UCSD-AML1 (cell line): Measurements from ENCODE around the gene SOD2.
"Not testable (repeated sequence)": the region's sequence is repeated elsewhere in the genome, so short reads cannot be mapped to it uniquely, and the experiment has no call there.

Experiments used
- DNase-seq: peaks from one replicate; lab custom pipeline; 2025; ENCODE audit not compliant: unreplicated experiment; lab: John Stamatoyannopoulos, UW

The SOD2 gene

DNA sequence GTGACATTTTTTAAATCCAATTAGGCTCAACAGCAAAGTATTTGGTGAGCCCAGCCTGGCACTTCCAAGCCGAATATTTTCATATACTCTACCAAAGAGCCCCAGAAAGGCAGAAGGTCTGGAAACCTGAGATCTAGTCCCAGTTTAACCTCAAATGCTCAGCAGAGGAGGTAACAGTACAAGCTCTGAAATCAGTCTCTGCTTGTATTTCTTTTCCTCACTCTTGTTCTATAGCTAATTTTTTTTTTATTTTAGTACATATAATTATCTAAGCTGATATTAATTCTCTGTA, 9.1 kb downstream of the SOD2 start:
- no peak for DNase-seq

DNA sequence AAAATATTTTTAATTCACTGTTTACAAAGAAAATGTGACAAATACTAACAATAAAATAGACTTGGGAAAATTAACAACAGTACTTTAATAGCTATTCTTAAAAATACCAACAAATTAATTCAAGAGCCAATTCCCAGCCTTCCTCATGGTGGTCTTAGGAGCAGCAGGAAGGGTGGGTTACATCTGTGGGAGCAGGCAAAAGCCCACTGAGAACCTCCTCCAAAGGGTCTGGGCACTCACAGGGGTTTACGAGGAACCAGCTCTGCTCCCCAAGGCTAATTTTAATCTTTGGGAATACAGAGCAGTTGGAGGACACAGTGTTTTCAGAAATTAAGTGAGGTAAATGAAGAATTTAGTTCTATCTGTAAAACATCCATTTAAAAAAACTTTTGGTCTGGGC, 10.2 kb downstream of the SOD2 start:
- DNase-seq: no peak

DNA sequence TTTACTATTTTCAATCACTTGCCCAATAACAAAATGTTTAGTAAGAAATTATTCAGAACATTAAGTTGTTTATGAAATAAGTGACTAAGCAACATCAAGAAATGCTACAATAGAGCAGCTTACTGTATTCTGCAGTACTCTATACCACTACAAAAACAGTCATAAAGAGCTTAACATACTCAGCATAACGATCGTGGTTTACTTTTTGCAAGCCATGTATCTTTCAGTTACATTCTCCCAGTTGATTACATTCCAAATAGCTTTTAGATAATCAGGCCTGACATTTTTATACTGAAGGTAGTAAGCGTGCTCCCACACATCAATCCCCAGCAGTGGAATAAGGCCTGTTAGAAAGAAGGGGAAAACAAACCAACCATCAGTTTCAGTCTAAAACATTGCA, 10.7 kb downstream of the SOD2 start:
- DNase-seq: no peak

DNA sequence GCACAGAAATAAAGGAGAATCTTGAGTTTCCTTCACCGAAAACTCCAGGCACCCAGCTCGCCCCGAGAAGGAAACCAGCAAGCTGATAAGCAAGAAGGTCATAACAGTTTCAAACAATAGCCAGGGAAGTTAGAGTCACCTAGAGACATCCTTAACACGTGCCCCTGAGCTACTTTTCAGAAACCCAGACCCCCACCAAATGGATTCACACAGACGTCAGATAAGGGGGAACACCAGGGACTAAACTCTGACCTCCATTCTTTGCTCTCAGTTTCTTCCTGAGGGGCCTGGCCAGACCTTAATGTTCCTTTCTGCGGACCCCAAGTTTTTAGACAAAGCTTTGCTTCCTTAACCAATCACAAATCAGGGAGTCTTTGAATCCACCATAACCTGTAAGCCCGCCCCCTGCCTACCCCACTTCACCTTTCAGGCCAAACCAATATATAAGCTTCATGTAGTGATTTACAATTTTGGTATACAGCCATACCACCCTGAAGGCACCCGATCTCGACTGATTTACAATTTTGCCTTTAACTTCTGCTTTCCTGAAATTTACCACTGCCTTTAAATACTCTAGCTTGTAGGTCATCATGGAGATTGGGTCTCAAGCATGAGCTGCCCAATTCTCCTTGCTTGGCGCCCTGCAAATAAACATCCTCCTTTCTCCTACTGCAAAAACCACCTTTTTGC, 11.7 kb downstream of the SOD2 start:
- DNase-seq: no peak

DNA sequence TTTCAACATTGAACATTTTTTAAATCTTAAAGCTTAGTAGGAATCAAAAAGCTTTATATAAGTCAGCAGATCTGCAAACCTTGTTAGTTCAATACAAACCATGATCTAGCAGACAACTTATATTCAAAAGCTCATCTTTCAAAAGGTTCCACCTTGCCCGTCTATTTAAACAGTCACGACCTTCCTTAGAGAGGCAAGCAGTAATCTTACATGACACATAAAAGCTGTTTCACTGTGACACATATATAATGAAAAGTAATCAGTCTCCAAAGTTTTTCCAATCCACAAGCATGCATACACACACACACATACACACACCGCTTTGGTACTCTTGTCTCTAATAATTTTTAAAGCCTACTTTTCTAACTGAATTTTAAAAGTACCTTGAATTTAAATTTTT, 12.9 kb downstream of the SOD2 start:
- DNase-seq: no peak

DNA sequence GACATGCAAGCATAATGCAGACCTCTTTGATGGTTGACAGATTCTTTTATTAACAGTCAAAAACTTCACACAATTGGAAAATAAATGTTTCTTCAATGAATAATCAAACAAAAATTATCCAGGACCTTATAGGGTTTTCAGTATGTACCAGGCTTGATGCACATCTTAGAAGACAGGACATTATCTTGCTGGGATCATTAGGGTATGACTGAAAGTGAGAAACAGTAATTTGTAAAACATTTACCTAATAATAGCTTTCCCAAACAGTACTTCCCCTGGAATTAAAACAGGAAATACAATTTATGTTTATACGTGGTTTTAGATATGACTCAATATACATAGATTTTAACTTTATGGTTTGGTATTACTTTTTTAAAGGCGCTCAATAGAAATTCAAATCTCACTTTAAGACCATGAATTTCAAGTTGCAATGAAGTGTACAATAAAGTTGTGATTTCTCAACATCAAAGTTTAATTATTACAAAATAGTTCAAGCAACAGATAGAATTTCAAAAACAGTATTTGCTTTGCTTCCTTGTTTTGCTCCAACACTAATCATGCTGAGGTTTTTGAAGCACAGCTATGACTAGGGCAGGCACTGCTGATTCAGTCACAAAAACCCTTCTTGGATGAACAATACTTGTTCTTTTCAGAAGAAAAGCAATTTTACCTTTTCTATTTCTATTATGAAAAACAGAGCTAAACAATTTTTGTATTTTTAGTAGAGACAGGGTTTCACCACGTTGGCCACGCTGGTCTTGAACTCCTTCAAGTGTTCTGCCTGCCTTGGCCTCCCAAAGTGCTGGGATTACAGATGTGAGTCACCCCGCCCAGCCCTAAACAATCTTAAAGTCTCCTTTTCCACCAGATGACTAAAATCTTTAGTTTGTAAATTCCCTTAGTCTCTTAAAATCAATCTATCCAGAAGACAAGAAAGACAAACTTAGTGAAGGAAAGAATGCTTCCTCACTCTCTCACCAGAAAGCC, 13.7 kb downstream of the SOD2 start:
- no peak for DNase-seq

DNA sequence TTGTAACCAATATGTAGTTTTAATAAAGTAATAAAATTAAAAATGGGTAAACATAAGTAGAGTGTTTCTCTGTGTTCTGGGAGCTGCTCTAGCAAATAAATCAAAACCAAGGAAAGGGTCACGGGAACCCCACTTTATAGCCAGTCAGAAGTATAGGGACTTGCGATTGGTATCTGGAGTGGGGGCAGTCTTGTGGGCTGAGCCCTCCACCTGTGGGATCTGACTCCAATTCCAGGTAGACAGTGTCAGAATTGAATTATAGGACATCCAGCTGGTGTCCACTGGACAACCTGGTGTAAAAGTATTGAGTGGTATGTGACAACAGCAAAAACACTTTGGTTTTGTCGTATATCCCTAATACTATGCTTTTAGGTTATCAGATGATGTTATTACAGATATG, 14.5 kb downstream of the SOD2 start:
- no peak for DNase-seq

DNA sequence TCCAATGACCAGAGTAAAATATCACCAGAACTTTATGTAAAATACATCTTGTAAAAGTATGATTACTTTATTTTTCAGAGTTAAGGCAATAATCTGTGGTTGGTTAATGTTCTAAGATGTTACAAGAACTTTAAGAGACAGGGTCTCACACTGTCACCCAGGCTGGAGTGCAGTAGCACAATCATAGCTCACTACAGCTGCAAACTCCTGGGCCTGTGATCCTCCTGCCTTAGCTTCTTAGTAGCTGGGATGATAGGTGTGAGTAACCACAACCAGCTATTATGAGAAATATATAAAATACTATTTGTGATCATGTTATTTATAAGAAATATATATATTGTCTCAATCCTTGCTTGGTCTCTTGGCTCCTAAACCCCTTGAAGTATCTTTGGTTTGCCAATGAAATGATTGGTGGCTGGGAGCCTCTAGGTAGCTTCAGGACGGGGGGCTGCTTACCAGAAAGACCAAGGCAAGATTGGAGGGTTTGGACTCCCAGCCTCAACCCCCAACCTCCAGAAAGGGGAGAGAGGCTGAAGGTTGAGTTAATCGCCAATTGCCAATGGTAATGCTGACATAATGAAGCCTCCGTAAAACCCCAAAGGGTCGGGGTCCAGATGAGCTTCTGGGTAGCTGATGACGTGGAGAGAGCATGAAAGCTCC, 15.4 kb downstream of the SOD2 start:
- DNase-seq: no peak

DNA sequence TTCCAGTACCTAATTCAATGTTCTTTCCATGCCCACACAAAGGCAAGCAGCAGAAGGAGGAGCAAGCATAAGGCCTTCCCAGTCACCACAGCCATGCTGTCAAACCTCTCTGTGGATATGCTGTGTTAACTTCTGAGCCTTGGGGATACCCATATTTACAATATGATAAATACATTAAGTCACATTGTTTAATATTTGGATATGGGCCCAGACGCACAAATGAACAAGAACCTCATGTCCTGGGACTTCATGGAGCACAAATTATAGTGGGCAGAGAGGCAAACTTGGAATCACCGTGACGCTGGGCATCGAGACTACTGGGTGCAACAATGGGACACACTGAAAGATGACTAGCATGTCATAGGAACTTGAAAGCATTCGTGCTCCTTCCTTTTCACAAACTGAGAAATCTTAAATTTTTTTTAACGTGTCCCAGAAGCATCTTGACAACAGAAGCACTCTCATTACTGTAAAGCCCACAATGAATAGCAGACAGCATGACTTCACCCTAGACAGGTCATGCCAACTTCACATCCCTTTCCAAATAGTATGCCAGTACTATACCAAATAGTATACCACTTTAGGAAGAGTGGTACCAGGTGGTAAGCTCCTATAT, 16.0 kb downstream of the SOD2 start:
- no peak for DNase-seq

DNA sequence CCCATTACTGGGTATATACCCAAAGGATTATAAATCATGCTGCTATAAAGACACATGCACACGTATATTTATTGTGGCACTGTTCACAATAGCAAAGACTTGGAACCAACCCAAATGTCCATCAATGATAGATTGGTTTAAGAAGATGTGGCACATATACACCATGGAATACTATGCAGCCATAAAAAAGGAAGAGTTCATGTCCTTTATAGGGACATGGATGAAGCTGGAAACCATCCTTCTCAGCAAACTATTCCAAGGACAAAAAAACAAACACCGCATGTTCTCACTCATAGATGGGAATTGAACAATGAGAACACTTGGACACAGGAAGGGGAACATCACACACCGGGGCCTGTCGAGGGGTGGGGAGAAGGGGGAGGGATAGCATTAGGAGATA, 16.8 kb downstream of the SOD2 start:
- DNase-seq: not testable (repeated sequence)

DNA sequence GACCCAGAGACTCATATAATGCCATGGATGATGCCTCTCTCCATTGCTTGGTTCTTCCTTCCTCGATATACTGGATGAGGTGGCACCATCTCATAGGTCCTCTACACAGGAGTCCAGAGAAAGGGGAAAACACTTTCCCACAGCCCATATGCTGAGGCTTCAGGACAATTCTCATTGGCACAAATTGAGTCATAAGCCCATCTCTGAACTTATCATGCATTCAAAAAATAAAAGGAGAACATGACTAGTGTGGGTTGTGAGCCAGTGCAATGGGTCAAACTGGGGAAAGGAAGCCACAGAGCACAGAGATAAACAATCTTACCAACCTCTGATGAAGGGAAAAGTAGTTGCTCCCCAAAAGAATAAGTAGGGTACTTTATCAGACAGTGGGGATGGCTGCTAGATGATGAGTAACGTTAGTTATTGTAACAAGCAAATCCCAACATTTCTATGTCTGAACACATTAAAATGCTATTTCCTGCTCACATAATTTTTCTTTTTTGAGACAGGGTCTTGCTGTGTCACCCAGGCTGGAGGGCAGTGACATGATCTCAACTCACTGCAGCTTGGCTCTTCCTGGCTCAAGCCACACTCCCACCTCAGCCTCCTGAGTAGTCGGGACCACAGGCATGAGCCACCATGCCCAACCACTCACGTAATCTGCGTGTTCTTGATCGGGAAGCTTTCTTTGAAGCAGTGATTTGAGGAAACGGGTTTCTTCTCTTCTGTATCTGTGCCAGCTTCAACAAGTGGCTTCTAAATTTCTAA, 27.0 kb downstream of the SOD2 start:
- no peak for DNase-seq

DNA sequence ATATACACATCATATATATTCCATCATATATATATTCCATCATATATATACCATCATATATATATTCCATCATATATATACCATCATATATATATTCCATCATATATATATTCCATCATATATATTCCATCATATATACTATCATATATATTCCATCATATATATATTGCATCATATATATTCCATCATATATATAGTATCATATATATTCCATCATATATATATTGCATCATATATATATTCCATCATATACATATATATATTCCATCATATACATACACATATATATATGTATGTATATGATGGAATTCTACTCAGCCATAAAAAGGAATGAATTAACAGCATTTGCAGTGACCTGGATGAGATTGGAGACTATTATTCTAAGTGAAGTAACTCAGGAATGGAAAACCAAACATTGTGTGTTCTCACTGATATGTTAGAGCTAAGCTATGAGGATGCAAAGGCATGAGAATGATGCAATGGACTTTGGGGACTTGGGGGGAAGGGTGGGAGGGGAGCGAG, 29.6 kb downstream of the SOD2 start:
- not testable (repeated sequence) for DNase-seq

DNA sequence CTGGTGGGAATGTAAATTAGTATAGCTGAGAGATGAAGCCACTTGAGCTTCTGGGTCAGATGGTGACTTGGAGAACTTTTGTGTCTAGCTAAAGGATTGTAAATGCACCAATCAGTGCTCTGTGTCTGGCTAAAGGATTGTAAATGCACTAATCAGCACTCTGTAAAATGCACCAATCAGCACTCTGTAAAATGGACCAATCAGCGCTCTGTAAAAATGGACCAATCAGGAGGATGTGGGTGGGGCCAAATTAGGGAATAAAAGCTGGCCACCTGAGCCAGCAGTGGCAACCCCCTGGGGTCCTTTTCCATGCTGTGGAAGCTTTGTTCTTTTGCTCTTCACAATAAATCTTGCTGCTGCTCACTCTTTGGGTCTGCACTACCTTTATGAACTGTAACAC, 31.1 kb downstream of the SOD2 start:
- DNase-seq: not testable (repeated sequence)

DNA sequence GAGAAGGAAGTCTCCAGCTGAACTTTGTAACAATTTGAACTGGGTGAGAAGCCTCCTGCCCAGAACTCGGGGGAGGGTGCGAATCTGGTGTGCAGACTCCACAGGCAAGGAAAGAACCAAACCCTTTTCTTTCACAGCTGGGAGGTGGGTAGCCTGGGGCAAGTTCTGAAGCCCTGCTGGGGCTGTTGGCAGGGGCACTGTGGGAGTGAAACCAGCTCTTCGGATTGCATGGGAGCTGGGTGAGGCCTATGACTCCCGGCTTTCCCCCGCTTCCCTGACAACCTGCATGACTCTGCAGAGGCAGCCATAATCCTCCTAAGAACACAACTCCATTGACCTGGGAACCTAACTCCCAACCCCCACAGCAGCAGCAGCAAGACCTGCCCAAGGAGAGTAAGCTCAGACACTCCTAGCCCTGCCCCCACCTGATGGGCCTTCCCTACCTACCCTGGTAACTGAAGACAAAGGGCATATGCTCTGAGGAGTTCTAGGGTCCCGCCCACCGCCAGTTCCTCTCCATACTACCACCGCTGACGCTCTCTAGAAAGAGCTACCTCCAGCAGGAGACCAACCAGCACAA, 37.5 kb downstream of the SOD2 start:
- DNase-seq: no peak

DNA sequence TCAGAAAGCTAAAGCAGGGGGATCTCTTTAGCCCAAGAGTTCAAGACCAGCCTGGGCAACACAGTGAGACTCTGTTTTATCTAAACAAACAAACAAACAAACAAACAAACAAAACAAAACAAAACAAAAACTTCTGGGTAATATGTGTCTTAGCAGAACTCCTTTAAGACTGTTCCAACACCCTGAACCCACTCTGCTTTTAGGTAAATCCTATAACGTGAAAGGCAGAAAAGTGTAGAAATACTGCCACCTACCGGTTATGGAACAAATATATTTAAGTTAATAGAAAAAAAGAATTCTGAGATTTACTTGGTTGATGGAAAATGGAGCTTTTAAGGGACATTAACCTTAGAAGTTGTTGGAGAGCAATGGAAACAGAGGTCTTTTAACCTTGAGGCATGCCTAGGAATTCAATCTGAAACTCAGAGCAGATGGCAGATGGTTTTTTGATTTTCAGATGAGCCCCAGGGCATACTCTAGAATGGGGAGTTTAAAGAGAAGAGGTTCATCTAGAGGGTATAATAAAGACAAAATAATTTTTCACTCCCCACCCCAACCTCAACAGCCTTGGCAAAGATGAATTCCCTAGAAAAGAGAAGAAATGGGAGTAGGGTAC, 38.5 kb downstream of the SOD2 start:
- DNase-seq: no peak

DNA sequence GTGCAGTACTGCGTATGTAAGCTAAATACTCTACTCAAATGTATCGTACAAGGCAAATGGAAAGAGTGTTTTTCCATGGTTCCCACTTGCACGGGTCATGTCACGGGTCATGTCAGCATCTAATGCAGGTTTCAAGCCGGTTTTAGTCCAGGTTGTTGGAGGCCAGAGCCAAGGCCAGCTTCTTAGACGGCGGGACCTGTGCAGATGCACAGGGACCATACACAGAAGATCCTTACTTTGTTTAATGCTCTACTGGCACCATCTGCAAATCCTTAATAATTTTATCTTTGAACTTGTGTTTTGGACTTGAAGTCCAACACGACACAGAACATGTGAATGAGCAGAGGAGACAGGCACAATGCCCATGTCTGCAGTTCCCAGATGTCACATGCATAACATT, 42.7 kb downstream of the SOD2 start:
- no peak for DNase-seq

DNA sequence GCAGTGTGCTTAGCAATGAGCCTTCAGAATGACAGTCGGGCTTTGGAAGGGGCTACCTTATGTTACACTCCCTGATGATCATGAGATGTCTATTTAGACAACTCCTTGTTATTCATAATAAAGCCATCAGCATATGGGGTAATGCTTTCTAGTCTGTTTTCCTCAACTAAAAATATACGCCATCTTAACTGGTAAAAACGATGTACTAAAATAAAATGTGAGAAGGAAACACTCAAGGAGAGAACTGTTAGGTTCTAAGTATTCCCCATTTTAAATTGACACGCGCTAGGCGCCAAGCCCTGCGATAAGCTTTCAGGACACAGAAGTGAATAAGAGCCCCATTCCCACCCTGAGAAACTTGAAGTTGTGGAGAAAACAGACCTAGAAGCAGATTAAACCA, 43.6 kb downstream of the SOD2 start:
- DNase-seq: no peak

DNA sequence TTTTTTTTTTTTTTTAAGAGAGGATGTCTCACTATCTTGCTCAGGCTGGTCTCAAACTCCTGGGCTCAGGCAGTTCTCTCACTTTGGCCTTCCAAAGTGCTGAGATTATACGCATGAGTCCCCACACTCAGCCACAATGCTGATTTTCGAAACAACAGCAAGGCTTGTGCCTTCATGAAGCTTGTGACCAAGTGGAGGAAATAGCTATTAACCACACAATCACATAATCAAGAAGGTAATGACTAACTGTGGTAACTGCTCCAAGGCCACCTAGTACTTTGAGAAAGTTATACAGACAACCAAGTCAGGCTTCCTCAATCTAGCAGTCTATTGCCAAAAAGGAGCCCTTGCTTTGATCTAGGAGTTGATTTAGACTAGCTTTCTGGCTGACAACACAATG, 46.3 kb downstream of the SOD2 start:
- DNase-seq: no peak

DNA sequence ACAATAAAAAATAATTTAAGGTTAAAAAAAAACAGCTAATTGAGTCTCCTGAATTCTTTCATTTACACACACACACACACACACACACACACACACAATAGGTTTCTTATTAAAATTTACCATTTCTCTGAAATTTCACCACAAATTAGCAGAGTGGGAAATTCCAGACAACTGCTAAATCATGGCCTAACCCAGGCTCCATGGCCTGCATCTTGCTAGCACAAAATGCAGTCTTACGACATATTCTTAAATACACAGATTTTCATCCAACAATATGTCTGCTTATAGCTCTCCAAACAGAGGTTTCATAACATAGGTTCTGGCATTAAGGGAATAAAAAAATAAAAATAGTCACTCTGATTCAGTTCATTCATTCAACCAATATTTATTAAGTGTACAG, 46.9 kb downstream of the SOD2 start:
- no peak for DNase-seq

DNA sequence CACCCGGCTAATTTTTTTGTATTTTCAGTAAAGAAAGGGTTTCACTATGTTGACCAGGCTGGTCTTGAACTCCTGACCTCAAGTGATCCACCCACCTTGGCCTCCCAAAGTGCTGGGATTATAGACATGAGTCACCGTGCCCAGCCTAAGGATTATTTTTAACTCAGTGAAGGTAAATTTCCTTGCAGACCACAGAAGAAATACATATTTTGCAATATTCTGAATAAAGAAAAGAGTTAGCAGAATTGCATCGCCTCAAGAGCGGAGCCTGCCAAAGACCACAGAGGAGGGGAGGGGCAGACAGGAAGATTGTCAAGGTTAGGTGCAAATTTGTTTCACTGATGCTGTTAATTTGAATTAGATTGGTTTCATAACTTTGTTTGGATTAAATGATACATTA, 47.4 kb downstream of the SOD2 start:
- no peak for DNase-seq
